GM19043 (cell line): Measurements from ENCODE around the gene NEK5.

Experiments used
- ATAC-seq: cut with Tn5 transposase; IDR thresholded peaks from one replicate; pipeline ENCODE4 v1.9.1; 2021; ENCODE audit warnings: low read depth; ENCODE audit not compliant: unreplicated experiment

The NEK5 gene

DNA sequence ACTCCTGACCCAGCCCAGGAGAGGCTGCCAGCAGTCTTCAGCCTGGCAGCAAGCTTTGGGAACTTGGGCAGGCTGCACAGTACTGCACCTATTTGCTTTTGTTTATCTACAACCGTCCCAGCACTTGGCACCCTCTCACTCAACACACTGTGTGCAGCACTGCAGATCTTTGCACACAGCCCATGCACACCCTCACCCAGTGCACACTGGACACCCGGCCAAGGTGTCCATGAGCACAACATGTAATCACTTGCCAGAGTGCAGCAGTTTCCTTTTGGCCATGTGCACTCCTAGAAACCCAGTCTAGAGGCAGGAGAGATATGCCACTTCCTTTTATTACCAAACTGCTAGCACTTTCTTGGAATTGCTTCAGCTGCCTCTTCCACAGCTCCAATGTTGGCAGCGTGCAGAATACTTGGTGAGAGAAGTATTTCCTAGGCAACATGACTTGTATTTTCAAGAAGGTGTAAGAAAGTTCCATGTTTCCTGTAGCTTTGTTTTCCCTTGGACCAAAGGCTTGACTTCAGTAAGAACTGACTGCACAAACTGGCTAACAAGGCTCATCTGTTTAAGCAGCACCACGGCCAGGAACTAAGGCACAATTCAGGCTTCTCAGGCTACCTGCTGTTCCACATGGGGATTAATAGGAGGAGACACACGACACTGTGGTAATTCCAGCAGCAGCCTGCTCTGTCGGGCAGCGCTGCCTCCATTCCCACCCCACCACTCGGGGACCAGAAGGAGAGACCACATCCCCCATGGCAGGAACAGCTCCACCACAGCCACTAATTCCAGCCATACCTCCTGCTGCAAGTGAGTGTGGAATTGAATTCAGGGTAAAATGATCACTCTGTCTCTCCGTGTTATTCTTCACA lies 133.0 kb downstream of the NEK5 start:
- no peak for ATAC-seq

DNA sequence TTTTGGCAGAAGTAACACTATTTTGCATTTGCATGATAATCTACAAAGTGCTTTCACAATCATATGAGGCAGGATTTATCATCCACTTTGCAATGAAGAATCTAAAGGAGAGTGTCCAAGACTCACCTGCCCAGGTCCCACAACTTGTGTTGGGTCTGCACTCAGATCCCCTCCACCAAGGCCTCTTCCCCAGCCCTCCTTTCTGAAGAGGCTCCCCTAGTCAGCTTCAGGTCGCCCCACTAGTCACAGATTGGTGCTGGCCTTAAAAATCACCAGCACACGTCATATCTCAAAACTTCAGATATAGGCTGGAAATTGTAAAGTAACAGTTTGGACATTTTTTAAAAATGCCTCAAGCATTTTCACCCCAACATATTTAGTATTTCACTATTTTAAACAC lies 135.2 kb downstream of the NEK5 start:
- no peak for ATAC-seq

- no peak for ATAC-seq
Measured at GRCh38 chr13:51988988-51989618, 139.8 kb downstream of the NEK5 start.
